Endothelial cell of umbilical vein (primary cell): ENCODE data around the gene CLK4. TPM values are rescaled to one million over a fixed set of nuclear protein-coding genes. Genes with fewer than 3 reads are reported as not detected.

ENCODE experiments used
- BruUV-seq: library from RNA; stranded (reverse); fragments of 400-500 nt; replicated peaks from 2 replicates; lab custom pipeline; 2021; lab: Mats Ljungman, UMichigan
- CTCF ChIA-PET: fragments of 300-600, 350-600 bp; sonication (Branson Sonifier 250); formaldehyde crosslinking; loops from one replicate; lab custom pipeline; 2021; ENCODE audit warnings: antibody characterized with exemption, inconsistent platforms; lab: Charles Lee
- POLR2A ChIA-PET: fragments of 300-600, 350-600 bp; sonication (Branson Sonifier 250); formaldehyde crosslinking; loops from one replicate; lab custom pipeline; 2021; ENCODE audit warnings: antibody characterized with exemption, inconsistent platforms; lab: Charles Lee
- DNase-seq: peaks from one replicate; pipeline ENCODE4 v3.0.0-alpha.2; 2011; ENCODE audit warnings: low read depth, low spot score
- FAIRE-seq: peaks from 2 replicates; lab custom pipeline; 2011; peaks lifted over from hg19 to GRCh38; lab: Jason Lieb, UNC
- H2AFZ ChIP-seq: 2 replicates; pipeline ENCODE4 v1.6.0; 2012; ENCODE audit warnings: low read depth, low read length, control low read depth, inconsistent platforms
- H3K27ac ChIP-seq: 2 replicates; pipeline ENCODE4 v1.5.1; 2011; ENCODE audit warnings: low read depth, mild to moderate bottlenecking, control low read depth, low read length, moderate library complexity; ENCODE audit not compliant: insufficient read depth
- H3K27me3 ChIP-seq, 2 experiments: 2 replicates each; pipeline versions ENCODE4 v1.6.0 to v1.6.1; 2011; ENCODE audit warnings: low read length in 2 of 2, mixed read lengths in 1 of 2; ENCODE audit not compliant: control insufficient read depth in 2 of 2, insufficient read depth in 2 of 2
- H3K36me3 ChIP-seq, 2 experiments: 2 replicates in 1 of 2; 3 replicates in 1 of 2; pipeline ENCODE4 v1.5.1; 2011; ENCODE audit warnings: low read length in 2 of 2, mild to moderate bottlenecking in 1 of 2, moderate library complexity in 1 of 2; ENCODE audit not compliant: control insufficient read depth in 2 of 2, insufficient read depth in 2 of 2; ENCODE audit errors: extremely low read depth in 1 of 2
- H3K4me1 ChIP-seq: 3 replicates; pipeline ENCODE4 v1.5.1; 2011; ENCODE audit warnings: mild to moderate bottlenecking, low read length; ENCODE audit not compliant: control insufficient read depth, insufficient read depth; ENCODE audit errors: extremely low read depth
- H3K4me2 ChIP-seq: 2 replicates; pipeline ENCODE4 v1.6.1; 2011; ENCODE audit warnings: low read length, control low read depth, mixed read lengths; ENCODE audit not compliant: insufficient read depth
- H3K4me3 ChIP-seq, 3 experiments: fragments of 200-600 bp in 1 of 3; sonication (generic), shearing (Covaris generic) in 1 of 3; replicated peaks in 1 of 3; 2 replicates each; pipeline ENCODE4 v1.5.1; 2011 to 2016; ENCODE audit warnings: control low read depth in 3 of 3, low read length in 3 of 3, mild to moderate bottlenecking in 2 of 3, inconsistent platforms in 1 of 3, low read depth in 1 of 3, moderate library complexity in 1 of 3; ENCODE audit not compliant: insufficient read depth in 1 of 3
- H3K79me2 ChIP-seq: 2 replicates; pipeline ENCODE4 v1.6.0; 2012; ENCODE audit warnings: low read length, inconsistent platforms; ENCODE audit not compliant: control insufficient read depth, insufficient read depth
- H3K9ac ChIP-seq: replicated peaks from 2 replicates; pipeline ENCODE3; 2011; ENCODE audit warnings: low read length, control low read depth; ENCODE audit not compliant: insufficient read depth; ENCODE audit errors: extremely low read depth
- H3K9me1 ChIP-seq: replicated peaks from 3 replicates; pipeline ENCODE4 v1.6.0; 2011; ENCODE audit warnings: mild to moderate bottlenecking, low read length; ENCODE audit not compliant: control insufficient read depth, insufficient read depth; ENCODE audit errors: extremely low read depth
- H3K9me3 ChIP-seq: replicated peaks from 2 replicates; pipeline ENCODE4 v1.5.1; 2012; ENCODE audit warnings: low read length, inconsistent platforms; ENCODE audit not compliant: control insufficient read depth, insufficient read depth
- H4K20me1 ChIP-seq: replicated peaks from 2 replicates; pipeline ENCODE3; 2011; ENCODE audit warnings: mild to moderate bottlenecking, low read length; ENCODE audit not compliant: control insufficient read depth, insufficient read depth; ENCODE audit errors: extremely low read depth
- EZH2 ChIP-seq: IDR thresholded peaks from 2 replicates; pipeline ENCODE4 v1.6.1; 2012; ENCODE audit warnings: borderline replicate concordance, low read depth, mild to moderate bottlenecking, moderate library complexity, low read length, inconsistent platforms; ENCODE audit not compliant: severe bottlenecking
- FOS ChIP-seq: IDR thresholded peaks from 2 replicates; pipeline ENCODE4 v1.6.1; 2011; ENCODE audit warnings: mild to moderate bottlenecking, low read length, moderate library complexity, borderline replicate concordance; ENCODE audit not compliant: insufficient read depth
- GATA2 ChIP-seq: IDR thresholded peaks from 2 replicates; pipeline ENCODE4 v1.7.0; 2011; ENCODE audit warnings: low read depth, mild to moderate bottlenecking, moderate library complexity, mixed read lengths, low read length; ENCODE audit not compliant: insufficient read length, insufficient read depth
- JUN ChIP-seq: IDR thresholded peaks from 2 replicates; pipeline ENCODE4 v1.6.1; 2011; ENCODE audit warnings: borderline replicate concordance, low read depth; ENCODE audit not compliant: insufficient read length, insufficient read depth
- MYC ChIP-seq: IDR thresholded peaks from one replicate; pipeline ENCODE4 v1.6.1; 2011; ENCODE audit warnings: mild to moderate bottlenecking, low read depth, low read length
- POLR2A ChIP-seq: IDR thresholded peaks from 2 replicates; pipeline ENCODE4 v1.6.1; 2012; ENCODE audit warnings: low read depth, mild to moderate bottlenecking, control low read depth, low read length
- POLR2AphosphoS5 ChIP-seq: IDR thresholded peaks from 2 replicates; pipeline ENCODE4 v1.6.1; 2012; ENCODE audit warnings: low read depth, mild to moderate bottlenecking, control low read depth, low read length, moderate library complexity; ENCODE audit not compliant: insufficient read depth
- dilution Hi-C: fragments of 300-500 bp; cut with MboI; formaldehyde crosslinking; loops from one replicate; pipeline ENCODE4 v1.15.0; 2019; ENCODE audit warnings: low sequenced_read_pairs; ENCODE audit not compliant: extremely low pct_ligation_motif_present
- intact Hi-C: fragments of 100-400 bp; cut with micrococcal nuclease; formaldehyde crosslinking; loops from one replicate; pipeline ENCODE4 v1.10.0; 2022
- polyA plus RNA-seq, 4 experiments: library from polyadenylated mRNA; depleted of rRNA in 3 of 4; stranded (reverse) in 3 of 4; unstranded in 1 of 4; fragments of >200 nt; gene quantifications; 2 replicates each; pipeline versions ENCODE4 v1.2.1 to v1.2.3, GENCODE V29; 2011 to 2012; ENCODE audit warnings: missing spikeins in 1 of 4
- total RNA-seq: library from RNA; stranded (reverse); gene quantifications from 2 replicates; pipeline ENCODE4 v1.2.3, GENCODE V29; 2021
- TF ChIP-seq, protein P1 (sequence below), 2 donors: IDR thresholded peaks; 1 replicate in 1 of 2; 2 replicates in 1 of 2; pipeline ENCODE4 v1.5.1; 2011; ENCODE audit warnings: low read length in 2 of 2, mild to moderate bottlenecking in 2 of 2, moderate library complexity in 2 of 2, control low read depth in 1 of 2, inconsistent platforms in 1 of 2, low read depth in 1 of 2; ENCODE audit not compliant: insufficient read depth in 1 of 2; ENCODE audit errors: extremely low read depth in 1 of 2
- TF ChIP-seq, protein P2 (sequence below): IDR thresholded peaks from 2 replicates; pipeline ENCODE4 v1.6.1; 2011; ENCODE audit not compliant: insufficient read depth, insufficient read length

Gene CLK4
- total and polyA plus RNA-seq, 2 donors (not counting 3 experiments of a cell fraction or from before 2014, with no cell fraction given) = 7.0 to 19.2 TPM

DNA sequence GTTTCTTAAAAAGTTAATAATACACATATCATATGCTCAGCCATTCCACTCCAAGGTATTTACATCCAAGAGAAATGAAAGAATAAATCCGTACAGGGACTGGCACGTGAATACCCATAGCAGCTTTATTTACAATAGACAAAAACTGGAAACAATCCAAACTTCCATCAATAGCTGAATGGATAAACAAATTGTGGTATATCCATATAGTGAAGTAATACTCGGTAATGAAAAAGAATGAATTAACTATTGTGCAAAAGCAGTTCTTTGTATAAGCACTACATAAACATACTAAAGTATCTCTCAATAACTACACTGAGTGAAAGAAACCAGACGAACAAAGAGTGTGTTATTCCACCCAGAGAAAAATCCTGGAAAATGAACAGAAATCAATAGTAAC lies 54.2 kb downstream of the CLK4 start:
- Histone ChIP-seq H4K20me1 (no peaks in the 10 kb centered on the region), H3K9ac (no peak overlapping the region), H2AFZ (no peak overlapping the region), H3K4me3 (no peak overlapping the region), H3K9me1 (no peaks in the 10 kb centered on the region), H3K27me3 (peaks cover 5 to 7% of the 10 kb centered on the region in 2 experiments), H3K27ac (no peak overlapping the region), H3K36me3 (no peaks in the 10 kb centered on the region), H3K4me1 (no peaks in the 10 kb centered on the region), H3K9me3 (no peaks in the 10 kb centered on the region), H3K4me2 (no peak overlapping the region), H3K79me2 (no peaks in the 10 kb centered on the region)
- ChIA-PET CTCF (no interaction called here), POLR2A (no interaction called here)
- dilution Hi-C loops (no loop called here), intact Hi-C loops (no loop called here)
- TF ChIP-seq EZH2 (no peak), POLR2A (no peak), POLR2AphosphoS5 (no peak), JUN (no peak), MYC (no peak)
- BruUV-seq = no TSS peak
- FAIRE-seq (no peak), DNase-seq (no peak)

DNA sequence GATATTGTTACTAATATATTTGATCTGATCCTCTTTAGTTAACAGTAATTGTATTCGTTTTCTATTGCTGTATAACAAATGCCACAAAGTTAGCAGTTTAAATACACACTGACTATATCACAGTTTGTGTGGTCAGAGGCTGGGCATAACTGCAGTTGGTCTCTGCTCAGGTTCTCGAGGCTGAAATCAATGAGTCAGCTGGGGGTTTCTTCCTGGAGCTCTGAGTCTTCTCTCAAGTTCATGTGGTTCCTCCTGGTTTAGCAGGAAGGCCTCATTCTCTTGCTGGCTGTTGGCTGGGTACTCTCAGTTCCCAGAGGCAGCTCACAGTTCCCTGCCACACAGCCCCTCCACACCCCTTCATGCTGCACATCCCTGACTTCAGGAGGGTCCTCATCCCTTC lies 57.4 kb downstream of the CLK4 start:
- Histone ChIP-seq H3K9me1 (no peaks in the 10 kb centered on the region), H3K4me2 (no peak overlapping the region), H3K4me1 (no peaks in the 10 kb centered on the region), H3K27me3 (peaks cover 0 to 1% of the 10 kb centered on the region in 2 experiments), H4K20me1 (no peaks in the 10 kb centered on the region), H3K9ac (no peak overlapping the region), H3K36me3 (no peaks in the 10 kb centered on the region), H3K79me2 (no peaks in the 10 kb centered on the region), H2AFZ (no peak overlapping the region), H3K4me3 (no peak overlapping the region), H3K9me3 (no peaks in the 10 kb centered on the region), H3K27ac (no peak overlapping the region)
- TF ChIP-seq POLR2AphosphoS5 (no peak), EZH2 (no peak), FOS (no peak), POLR2A (no peak), GATA2 (no peak), JUN (no peak), MYC (no peak)
- TF ChIP-seq, protein P1, sequence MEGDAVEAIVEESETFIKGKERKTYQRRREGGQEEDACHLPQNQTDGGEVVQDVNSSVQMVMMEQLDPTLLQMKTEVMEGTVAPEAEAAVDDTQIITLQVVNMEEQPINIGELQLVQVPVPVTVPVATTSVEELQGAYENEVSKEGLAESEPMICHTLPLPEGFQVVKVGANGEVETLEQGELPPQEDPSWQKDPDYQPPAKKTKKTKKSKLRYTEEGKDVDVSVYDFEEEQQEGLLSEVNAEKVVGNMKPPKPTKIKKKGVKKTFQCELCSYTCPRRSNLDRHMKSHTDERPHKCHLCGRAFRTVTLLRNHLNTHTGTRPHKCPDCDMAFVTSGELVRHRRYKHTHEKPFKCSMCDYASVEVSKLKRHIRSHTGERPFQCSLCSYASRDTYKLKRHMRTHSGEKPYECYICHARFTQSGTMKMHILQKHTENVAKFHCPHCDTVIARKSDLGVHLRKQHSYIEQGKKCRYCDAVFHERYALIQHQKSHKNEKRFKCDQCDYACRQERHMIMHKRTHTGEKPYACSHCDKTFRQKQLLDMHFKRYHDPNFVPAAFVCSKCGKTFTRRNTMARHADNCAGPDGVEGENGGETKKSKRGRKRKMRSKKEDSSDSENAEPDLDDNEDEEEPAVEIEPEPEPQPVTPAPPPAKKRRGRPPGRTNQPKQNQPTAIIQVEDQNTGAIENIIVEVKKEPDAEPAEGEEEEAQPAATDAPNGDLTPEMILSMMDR (IDR thresholded peaks at IDR 0.05; ENCODE audit: extremely low read depth in 1 of 2, insufficient read depth in 1 of 2, low read depth in 1 of 2, low read length in 2 of 2) = no peak
- TF ChIP-seq, protein P2, sequence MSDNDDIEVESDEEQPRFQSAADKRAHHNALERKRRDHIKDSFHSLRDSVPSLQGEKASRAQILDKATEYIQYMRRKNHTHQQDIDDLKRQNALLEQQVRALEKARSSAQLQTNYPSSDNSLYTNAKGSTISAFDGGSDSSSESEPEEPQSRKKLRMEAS = no peak
- ChIA-PET POLR2A (no interaction called here), CTCF (no interaction called here)
- dilution Hi-C loops = no loop called here
- DNase-seq (no peak), FAIRE-seq (no peak)
- BruUV-seq = no TSS peak
- intact Hi-C loops = no loop called here
